ENCODE results near the gene NUP98.

GRCh38 chr11:3669128-3669527 is 128.2 kb downstream of the NUP98 start:
- no peak for TF ChIP-seq TP53 (CRISPR knock-in tag; IDR thresholded peaks at IDR 0.05)
- no peak for TF ChIP-seq NR3C1 (IDR thresholded peaks at IDR 0.05)

All from A549 (cell line).